Measurements from ENCODE around the gene C1RL. TPM values are rescaled to one million over a fixed set of nuclear protein-coding genes. Genes with fewer than 3 reads are reported as not detected.

Gene C1RL
- total and polyA plus RNA-seq, 2 of the 4 experiments (the other 2 are of a cell fraction): 9.1 to 12.3 TPM

GRCh38 chr12:7068994-7069346 is 40.0 kb downstream of the C1RL start:
- Histone ChIP-seq H3K18ac (ENCODE audit: low read depth, low read length) (peak overlapping the region; percentile 73), H4K5ac (ENCODE audit: low read depth, low read length) (peak overlapping the region; percentile 81; the same call in 1 of the 2 replicates), H4K20me1 (ENCODE audit: insufficient read depth, low read length) (no peaks in the 10 kb centered on the region), H3K79me1 (ENCODE audit: low read depth in 1 of 2, low read length in 2 of 2) (no peaks in the 10 kb centered on the region), H3K56ac (ENCODE audit: extremely low read depth, insufficient read depth, low read length) (no peak overlapping the region), H3K27ac (ENCODE audit: insufficient read depth, low read length) (peak overlapping the region; percentile 22; the same call in 1 of the 2 replicates), H3K4me3 (ENCODE audit: insufficient read depth, low read depth, low read length) (no peak overlapping the region), H3K23ac (ENCODE audit: low read depth, low read length) (no peak overlapping the region), H3K36me3 (ENCODE audit: control insufficient read depth, insufficient read depth, low read length) (peaks cover 47% of the 10 kb centered on the region), H2AK9ac (replicated peaks; ENCODE audit: low read depth, low read length, poor library complexity) (no peak overlapping the region), H3K9me1 (ENCODE audit: insufficient read depth, low read length) (peaks cover 11% of the 10 kb centered on the region), H4K8ac (ENCODE audit: low read depth in 2 of 2, low read length in 2 of 2) (no peak overlapping the region), H4K91ac (ENCODE audit: insufficient read depth, low read depth, low read length) (no peak overlapping the region), H2BK20ac (ENCODE audit: low read depth, low read length) (no peak overlapping the region), H3K27me3 (ENCODE audit: control insufficient read depth, insufficient read depth, low read length) (no peaks in the 10 kb centered on the region), H3K14ac (replicated peaks; ENCODE audit: low read depth, low read length) (no peak overlapping the region; the same call in 1 of the 2 replicates), H2AFZ (replicated peaks; ENCODE audit: low read length, poor library complexity) (no peak overlapping the region), H2BK120ac (ENCODE audit: low read depth, low read length) (no peak overlapping the region), H3K9ac (ENCODE audit: low read depth, low read length) (no peak overlapping the region), H2BK5ac (ENCODE audit: low read depth, low read length, poor library complexity, severe bottlenecking) (no peak overlapping the region), H3K4me2 (ENCODE audit: low read depth, low read length) (0 out of 2 replicates have a peak overlapping the region, but pooled peaks have one; percentile 19), H2AK5ac (ENCODE audit: low read depth, low read length) (0 out of 2 replicates have a peak overlapping the region, but pooled peaks have one; percentile 5), H3K4me1 (ENCODE audit: control insufficient read depth, insufficient read depth, low read length) (peaks cover 11% of the 10 kb centered on the region), H2BK15ac (ENCODE audit: low read depth, low read length) (no peak overlapping the region), H3K9me3 (ENCODE audit: control insufficient read depth, insufficient read depth, low read length) (no peaks in the 10 kb centered on the region), H3K4ac (ENCODE audit: low read depth, low read length) (no peak overlapping the region)
- CTCF ChIA-PET: no interaction called here
- no CpG with 5 or more reads among the region's 2 CpGs for WGBS, 2 experiments (ENCODE audit: extremely low coverage in 2 of 2, insufficient read length in 1 of 2)
- intact Hi-C loops (cut with micrococcal nuclease) (no loop called here), dilution Hi-C loops (cut with HindIII; ENCODE audit: low sequenced_read_pairs, unreplicated experiment) (no loop called here), in situ Hi-C loops (cut with MboI; ENCODE audit: low sequenced_read_pairs) (loop anchor here (25.0 kb wide), 1 partner anchor 568 kb away; no protein-coding TSS in a partner anchor)
- ATAC-seq (ENCODE audit: low read depth) (peak; percentile 27), DNase-seq (no peak)
- BruUV-seq (replicated peaks): no TSS peak
- POLR2A ChIA-PET (ENCODE audit: unreplicated experiment): interaction anchor here (0.5 kb wide), 1 partner anchor 922 kb away, joined by 3 read pairs; no protein-coding TSS in a partner anchor
- TF ChIP-seq CEBPB (IDR thresholded peaks at IDR 0.05; ENCODE audit: low read depth, low read length) (no peak), RCOR1 (IDR thresholded peaks at IDR 0.05; ENCODE audit: insufficient replicate concordance, low read length) (no peak), NFE2L2 (IDR thresholded peaks at IDR 0.05; ENCODE audit: low read depth, low read length) (no peak), BHLHE40 (IDR thresholded peaks at IDR 0.05; ENCODE audit: low read depth, low read length) (no peak), RFX5 (IDR thresholded peaks at IDR 0.05; ENCODE audit: low read depth, low read length) (no peak), MXI1 (IDR thresholded peaks at IDR 0.05; ENCODE audit: borderline replicate concordance, low read depth, low read length) (no peak), MAZ (IDR thresholded peaks at IDR 0.05; ENCODE audit: borderline replicate concordance, low read depth, low read length) (no peak), FOS (IDR thresholded peaks at IDR 0.05; ENCODE audit: low read depth, low read length) (no peak), CHD1 (IDR thresholded peaks at IDR 0.05; ENCODE audit: low read depth, low read length) (no peak), SMC3 (IDR thresholded peaks at IDR 0.05; ENCODE audit: low read depth, low read length) (no peak), RAD21 (IDR thresholded peaks at IDR 0.05; ENCODE audit: low read length) (no peak), MAFK (IDR thresholded peaks at IDR 0.05; ENCODE audit: low read depth, low read length) (no peak), USF2 (IDR thresholded peaks at IDR 0.05; ENCODE audit: low read depth, low read length) (no peak)
- TF ChIP-seq, protein P1, sequence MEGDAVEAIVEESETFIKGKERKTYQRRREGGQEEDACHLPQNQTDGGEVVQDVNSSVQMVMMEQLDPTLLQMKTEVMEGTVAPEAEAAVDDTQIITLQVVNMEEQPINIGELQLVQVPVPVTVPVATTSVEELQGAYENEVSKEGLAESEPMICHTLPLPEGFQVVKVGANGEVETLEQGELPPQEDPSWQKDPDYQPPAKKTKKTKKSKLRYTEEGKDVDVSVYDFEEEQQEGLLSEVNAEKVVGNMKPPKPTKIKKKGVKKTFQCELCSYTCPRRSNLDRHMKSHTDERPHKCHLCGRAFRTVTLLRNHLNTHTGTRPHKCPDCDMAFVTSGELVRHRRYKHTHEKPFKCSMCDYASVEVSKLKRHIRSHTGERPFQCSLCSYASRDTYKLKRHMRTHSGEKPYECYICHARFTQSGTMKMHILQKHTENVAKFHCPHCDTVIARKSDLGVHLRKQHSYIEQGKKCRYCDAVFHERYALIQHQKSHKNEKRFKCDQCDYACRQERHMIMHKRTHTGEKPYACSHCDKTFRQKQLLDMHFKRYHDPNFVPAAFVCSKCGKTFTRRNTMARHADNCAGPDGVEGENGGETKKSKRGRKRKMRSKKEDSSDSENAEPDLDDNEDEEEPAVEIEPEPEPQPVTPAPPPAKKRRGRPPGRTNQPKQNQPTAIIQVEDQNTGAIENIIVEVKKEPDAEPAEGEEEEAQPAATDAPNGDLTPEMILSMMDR (conservative IDR thresholded peaks at IDR 0.05; ENCODE audit: low read depth, low read length): no peak
- TF ChIP-seq, protein P2, sequence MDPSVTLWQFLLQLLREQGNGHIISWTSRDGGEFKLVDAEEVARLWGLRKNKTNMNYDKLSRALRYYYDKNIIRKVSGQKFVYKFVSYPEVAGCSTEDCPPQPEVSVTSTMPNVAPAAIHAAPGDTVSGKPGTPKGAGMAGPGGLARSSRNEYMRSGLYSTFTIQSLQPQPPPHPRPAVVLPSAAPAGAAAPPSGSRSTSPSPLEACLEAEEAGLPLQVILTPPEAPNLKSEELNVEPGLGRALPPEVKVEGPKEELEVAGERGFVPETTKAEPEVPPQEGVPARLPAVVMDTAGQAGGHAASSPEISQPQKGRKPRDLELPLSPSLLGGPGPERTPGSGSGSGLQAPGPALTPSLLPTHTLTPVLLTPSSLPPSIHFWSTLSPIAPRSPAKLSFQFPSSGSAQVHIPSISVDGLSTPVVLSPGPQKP (IDR thresholded peaks at IDR 0.05; ENCODE audit: borderline replicate concordance, low read depth, low read length): no peak

Data from IMR-90 (cell line).